ENCODE results near the gene ESRRA. TPM values are rescaled to one million over a fixed set of nuclear protein-coding genes. Genes with fewer than 3 reads are reported as not detected.

Gene ESRRA
- total and polyA plus RNA-seq, 2 of the 8 experiments (the other 6 are each of a cell fraction or from before 2014, with no cell fraction given) = 18.2 to 37.0 TPM

- DNase-seq (ENCODE audit: low read depth in 1 of 2, low spot score in 2 of 2) (no peak), FAIRE-seq (no peak)
- H2BK12ac ChIP-seq (ENCODE audit: low read depth, low read length) = no peak overlapping the region
- H3K14ac ChIP-seq (ENCODE audit: insufficient read length) = no peak overlapping the region
- H3K4me1 ChIP-seq (replicated peaks in 1 of 4; ENCODE audit: control insufficient read depth in 3 of 4, insufficient read depth in 4 of 4, low read length in 3 of 4) = no peaks in the 10 kb centered on the region; a peak in 3 of 7 replicates
- no peak overlapping the region for H4K8ac ChIP-seq (ENCODE audit: extremely low read depth, insufficient read depth, low read length)
- H3K79me1 ChIP-seq (ENCODE audit: low read depth, low read length) = no peaks in the 10 kb centered on the region
- no peak overlapping the region for H2AK5ac ChIP-seq (ENCODE audit: low read depth, low read length)
- no peak overlapping the region for H2BK20ac ChIP-seq (ENCODE audit: low read length)
- TF ChIP-seq RNF2 (IDR thresholded peaks at IDR 0.05; ENCODE audit: borderline replicate concordance, low read depth, low read length, missing control alignments, poor library complexity, severe bottlenecking) (no peak), YY1 (IDR thresholded peaks at IDR 0.05; ENCODE audit: low read depth, low read length) (no peak), POLR2AphosphoS5 (IDR thresholded peaks at IDR 0.05; ENCODE audit: low read depth, low read length) (no peak), RFX5 (IDR thresholded peaks at IDR 0.05; ENCODE audit: borderline replicate concordance, low read depth, low read length) (no peak), MAX (IDR thresholded peaks at IDR 0.05) (no peak), CTCF (IDR thresholded peaks at IDR 0.05; ENCODE audit: control extremely low read depth in 1 of 3, insufficient read depth in 1 of 3, low read depth in 1 of 3, low read length in 3 of 3) (no peak), GTF2F1 (IDR thresholded peaks at IDR 0.05; ENCODE audit: borderline replicate concordance, low read depth, low read length) (no peak), POU5F1 (IDR thresholded peaks at IDR 0.05; ENCODE audit: low read depth, low read length) (no peak)
- no peak overlapping the region for H3K4me2 ChIP-seq (ENCODE audit: insufficient read depth in 1 of 2, low read depth in 2 of 2, low read length in 2 of 2)
- no peak overlapping the region for H3K4ac ChIP-seq (replicated peaks; ENCODE audit: insufficient read length, low read depth, low read length)
- no peak overlapping the region for H2BK120ac ChIP-seq (replicated peaks; ENCODE audit: low read depth, low read length)
- ChIA-PET POLR2A (ENCODE audit: partially characterized antibody) (interaction anchor here (1.2 to 11.9 kb wide), 5 partner anchors 5 to 39 kb away, joined by 3 to 352 read pairs (median 4); partner anchors contain the start of genes CATSPERZ, FKBP2, PLCB3 and PPP1R14B), CTCF (ENCODE audit: partially characterized antibody) (interaction anchor here (0.7 to 7.9 kb wide), 6 partner anchors 6 to 55 kb away, joined by 3 to 62 read pairs (median 6); partner anchors contain the start of genes CATSPERZ and FERMT3)
- H3K27me3 ChIP-seq (replicated peaks in 1 of 4; ENCODE audit: control insufficient read depth in 3 of 4, extremely low read depth in 1 of 4, insufficient read depth in 3 of 4, low read length in 3 of 4) = no peaks in the 10 kb centered on the region
- H4K5ac ChIP-seq (ENCODE audit: insufficient read length, low read depth, low read length) = no peak overlapping the region
- no peak overlapping the region for H3K56ac ChIP-seq (replicated peaks; ENCODE audit: insufficient read length, low read depth, low read length)
- no peak overlapping the region for H3K9ac ChIP-seq (replicated peaks in 1 of 4; ENCODE audit: extremely low read depth in 1 of 4, low read depth in 3 of 4, low read length in 3 of 4)
- H3K4me3 ChIP-seq (ENCODE audit: extremely low read depth in 1 of 4, insufficient read depth in 2 of 4, low read depth in 3 of 4, low read length in 4 of 4) = no peak overlapping the region
- no peaks in the 10 kb centered on the region for H3K79me2 ChIP-seq (ENCODE audit: control insufficient read depth in 1 of 2, insufficient read depth in 2 of 2, low read length in 2 of 2)
- H3K9me3 ChIP-seq (ENCODE audit: insufficient read depth in 2 of 2, low read depth in 1 of 2, low read length in 1 of 2) = no peaks in the 10 kb centered on the region
- no peak overlapping the region for H3K23ac ChIP-seq (ENCODE audit: insufficient read length)
- peaks cover 8 to 21% of the 10 kb centered on the region in 2 experiments for H4K20me1 ChIP-seq (replicated peaks in 1 of 2; ENCODE audit: control insufficient read depth in 1 of 2, insufficient read depth in 2 of 2, low read length in 2 of 2)
- H3K18ac ChIP-seq (ENCODE audit: extremely low read depth, low read length) = no peak overlapping the region
- H2BK5ac ChIP-seq (ENCODE audit: low read depth, low read length) = no peak overlapping the region
- no peak overlapping the region for H2BK15ac ChIP-seq (ENCODE audit: low read length)
- H3K36me3 ChIP-seq (ENCODE audit: control insufficient read depth in 2 of 4, insufficient read depth in 4 of 4, low read length in 3 of 4) = peaks cover 20 to 82% (median 38%) of the 10 kb centered on the region in 4 experiments
- WGBS, 2 experiments (ENCODE audit: extremely low coverage in 1 of 2, insufficient coverage in 1 of 2, insufficient read length in 1 of 2, insufficient replicate concordance in 2 of 2, low coverage in 1 of 2, low lambda C conversion rate in 2 of 2, missing lambda C conversion rate in 1 of 2) = 93% methylated on average over 16 of the region's 18 CpGs; no CpG with 5 or more reads in 1 of the 2 experiments
- no peak overlapping the region for H3K27ac ChIP-seq (ENCODE audit: low read depth, low read length)
- no peak overlapping the region for H4K91ac ChIP-seq (replicated peaks; ENCODE audit: insufficient read length, low read length)
- H3K23me2 ChIP-seq (ENCODE audit: low read depth, low read length) = no peaks in the 10 kb centered on the region
- H2AFZ ChIP-seq (ENCODE audit: low read length) = no peak overlapping the region
Measured at GRCh38 chr11:64261556-64262080, 43.7 kb upstream of the ESRRA start.
